Measurements from ENCODE around the gene PXT1. TPM values are rescaled to one million over a fixed set of nuclear protein-coding genes. Genes with fewer than 3 reads are reported as not detected.

Gene PXT1
- total RNA-seq, 1 donor from 2014 or later = not detected

DNA sequence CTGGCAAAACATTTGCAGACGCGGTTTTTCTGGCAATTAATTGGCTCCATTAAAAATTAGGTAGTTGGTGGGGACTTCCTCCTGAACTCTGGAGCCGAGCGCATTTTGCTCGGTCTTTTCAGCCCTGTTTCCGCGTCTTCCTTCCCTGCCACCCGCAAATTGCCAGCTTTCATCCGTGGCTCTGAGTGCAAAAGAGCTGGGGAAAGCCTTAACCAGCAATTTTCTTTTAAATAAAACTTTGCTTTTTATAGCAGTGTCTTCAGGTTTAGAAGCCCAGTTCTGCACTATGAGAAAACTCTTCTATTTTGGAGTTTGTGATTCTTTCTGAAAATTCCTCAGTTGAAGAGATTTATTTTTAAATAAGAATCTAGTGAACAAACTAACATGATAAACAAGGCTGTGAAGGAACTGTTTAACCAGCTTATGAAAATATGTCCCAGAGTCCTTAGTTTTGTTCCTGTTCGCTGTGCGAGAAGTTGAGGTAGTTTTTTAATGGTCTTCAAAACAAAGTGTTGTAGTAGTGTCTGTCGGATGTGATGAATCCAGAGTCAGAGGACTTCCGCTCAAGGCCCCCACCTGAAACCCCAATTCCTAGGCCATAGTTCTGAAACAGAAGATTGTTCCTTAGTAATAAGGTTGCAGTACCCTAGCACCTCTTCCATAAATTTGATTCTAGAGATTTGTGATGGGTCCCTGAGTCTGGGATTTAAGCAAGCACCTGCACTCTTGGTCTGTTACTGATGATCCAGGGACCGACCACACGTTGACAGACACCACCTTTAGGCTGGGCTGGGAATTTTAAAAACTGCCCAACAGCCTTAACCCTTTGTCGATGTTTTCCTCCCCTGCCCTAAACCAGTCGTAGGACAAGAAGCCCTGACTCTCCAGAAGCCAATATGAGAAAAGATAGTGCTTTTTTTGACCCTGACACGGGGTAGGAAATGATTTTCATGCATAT is 1.1 kb upstream of the PXT1 start:
- no peak for TF ChIP-seq CTCF (IDR thresholded peaks at IDR 0.05)
- no peaks in the 10 kb centered on the region for H3K9me3 ChIP-seq

GRCh38 chr6:36442103-36442670 is 467 bp downstream of the PXT1 start:
- H3K4me3 ChIP-seq = peak overlapping the region; percentile 88 to 92
- H3K9me3 ChIP-seq = no peaks in the 10 kb centered on the region
- H3K27ac ChIP-seq = peak overlapping the region; percentile 96 to 97
- H3K27me3 ChIP-seq = no peaks in the 10 kb centered on the region
- no peaks in the 10 kb centered on the region for H3K36me3 ChIP-seq
- no peak for DNase-seq (ENCODE audit: low spot score in 2 of 2)
- intact Hi-C loops (cut with DNase I) = loop anchor here (2.0 to 5.0 kb wide), 2 partner anchors 55 to 153 kb away; partner anchors contain the start of genes ETV7 and SRSF3
- H3K4me1 ChIP-seq = peaks cover 0 to 25% of the 10 kb centered on the region in 2 donors
- TF ChIP-seq CTCF (IDR thresholded peaks at IDR 0.05) = no peak

More for the DNA sequence above, 1.1 kb upstream of the PXT1 start:
- peaks cover 0 to 25% of the 10 kb centered on the region in 2 donors for H3K4me1 ChIP-seq
- H3K27ac ChIP-seq = peak overlapping the region; percentile 96 to 97
- H3K36me3 ChIP-seq = peaks cover 0 to 5% of the 10 kb centered on the region in 2 donors
- peak overlapping the region; percentile 88 to 92 for H3K4me3 ChIP-seq
- H3K27me3 ChIP-seq = no peaks in the 10 kb centered on the region
- intact Hi-C loops (cut with DNase I) = loop anchor here (1.0 to 5.0 kb wide), 4 partner anchors 20 to 237 kb away; partner anchors contain the start of genes ETV7 and SRSF3
- no peak for DNase-seq (ENCODE audit: low spot score in 2 of 2)

DNA sequence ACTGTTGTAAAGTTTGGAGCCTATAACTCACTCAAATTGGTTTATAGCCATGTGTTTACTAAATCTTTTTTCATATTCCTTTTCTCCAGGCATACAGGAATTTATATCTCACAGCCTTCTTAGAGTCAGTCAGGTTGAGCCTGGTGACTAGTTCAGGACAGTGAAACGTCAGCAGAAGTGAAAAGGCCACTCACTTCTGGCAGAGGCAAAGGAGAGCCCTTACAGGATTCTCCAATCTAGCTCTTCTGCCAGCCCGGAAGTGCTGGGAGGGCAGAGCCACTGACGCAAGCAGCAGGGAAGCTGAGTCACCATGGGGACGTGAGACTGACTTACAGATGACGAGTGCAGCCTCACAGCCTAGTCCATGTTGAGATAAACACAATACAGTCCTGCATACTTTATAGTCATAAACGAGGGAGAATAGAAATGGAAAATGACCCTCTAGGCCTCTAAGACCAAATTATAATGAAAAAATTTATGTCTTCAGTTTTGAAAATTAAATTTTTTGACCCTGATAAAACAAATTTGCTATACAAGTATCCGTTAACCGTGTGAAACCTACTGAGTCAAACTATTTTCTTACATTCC is 1.3 kb downstream of the PXT1 start:
- peak overlapping the region; percentile 96 to 97 for H3K27ac ChIP-seq
- no peak overlapping the region for H3K4me3 ChIP-seq
- DNase-seq (ENCODE audit: low spot score in 2 of 2) = peak; percentile 92 to 99
- no peak for TF ChIP-seq CTCF (IDR thresholded peaks at IDR 0.05)
- no peaks in the 10 kb centered on the region for H3K36me3 ChIP-seq
- H3K9me3 ChIP-seq = no peaks in the 10 kb centered on the region
- no peaks in the 10 kb centered on the region for H3K27me3 ChIP-seq
- peaks cover 0 to 21% of the 10 kb centered on the region in 2 donors for H3K4me1 ChIP-seq
- intact Hi-C loops (cut with DNase I) = loop anchor here (5.0 kb wide), 1 partner anchor 54 kb away; the partner anchor contains the start of gene ETV7

- peaks cover 0 to 2% of the 10 kb centered on the region in 2 donors for H3K4me1 ChIP-seq
- no peak for TF ChIP-seq CTCF (IDR thresholded peaks at IDR 0.05)
- no peak for DNase-seq (ENCODE audit: low spot score in 2 of 2)
- H3K27ac ChIP-seq = no peak overlapping the region
- H3K36me3 ChIP-seq = no peaks in the 10 kb centered on the region
- intact Hi-C loops (cut with DNase I) = no loop called here
- H3K9me3 ChIP-seq = no peaks in the 10 kb centered on the region
- no peak overlapping the region for H3K4me3 ChIP-seq
- no peaks in the 10 kb centered on the region for H3K27me3 ChIP-seq
Measured at GRCh38 chr6:36436466-36436865, 6.2 kb downstream of the PXT1 start.

DNA sequence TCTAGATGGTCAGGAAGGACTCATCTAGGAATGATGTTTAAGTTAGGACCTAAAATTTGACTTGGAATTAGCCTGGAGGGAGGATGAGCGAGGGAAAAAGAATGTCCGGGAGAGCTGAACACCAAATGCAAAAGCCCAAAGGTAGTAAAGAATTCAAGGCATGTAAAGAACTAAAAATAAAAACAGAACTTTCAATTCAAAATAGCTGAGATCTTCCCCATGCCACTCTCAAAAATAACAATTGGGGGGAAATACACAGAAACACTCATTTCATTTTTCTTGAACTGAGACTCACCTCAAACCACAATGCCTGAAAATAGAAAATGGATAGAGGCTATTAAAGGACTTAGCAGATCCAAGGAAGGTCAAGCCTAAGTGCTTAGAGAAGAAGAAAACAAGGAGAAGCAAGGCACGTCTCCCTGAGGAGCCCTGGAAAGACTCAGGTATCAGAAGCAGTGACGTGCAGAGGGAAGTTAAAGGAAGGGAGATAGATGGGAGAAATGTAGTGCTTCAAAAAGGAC is 10.4 kb downstream of the PXT1 start:
- H3K27me3 ChIP-seq = no peaks in the 10 kb centered on the region
- no peak overlapping the region for H3K4me3 ChIP-seq
- TF ChIP-seq CTCF (IDR thresholded peaks at IDR 0.05) = no peak
- peak overlapping the region in 1 of 2 donors; percentile 29 for H3K27ac ChIP-seq
- no peaks in the 10 kb centered on the region for H3K36me3 ChIP-seq
- H3K9me3 ChIP-seq = no peaks in the 10 kb centered on the region
- H3K4me1 ChIP-seq = no peaks in the 10 kb centered on the region
- no peak for DNase-seq (ENCODE audit: low spot score in 2 of 2)
- intact Hi-C loops (cut with DNase I) = no loop called here
